HCT116 (cell line): Measurements from ENCODE around the gene PGM2L1.

ENCODE experiments used
- CEBPB ChIP-seq: IDR thresholded peaks from 2 replicates; pipeline ENCODE4 v1.6.1; 2012; ENCODE audit warnings: low read depth
- CTCF ChIP-seq, 3 experiments: fragments of 200-600 bp in 1 of 3; sonication (generic) in 1 of 3; IDR thresholded peaks in 2 of 3; conservative IDR thresholded peaks in 1 of 3; 2 replicates each; pipeline ENCODE4 v1.5.1; 2012 to 2017; ENCODE audit warnings: low read depth in 2 of 3, low read length in 2 of 3, antibody characterized with exemption in 1 of 3, borderline replicate concordance in 1 of 3, control low read depth in 1 of 3, mild to moderate bottlenecking in 1 of 3, mixed read lengths in 1 of 3, mixed run types in 1 of 3, moderate library complexity in 1 of 3; ENCODE audit not compliant: insufficient read depth in 1 of 3
- EZH2 ChIP-seq: fragments of 200-600 bp; sonication (generic); IDR thresholded peaks from 2 replicates; pipeline ENCODE4 v1.6.1; 2017; ENCODE audit warnings: antibody characterized with exemption, mixed run types
- MAX ChIP-seq: IDR thresholded peaks from 2 replicates; pipeline ENCODE4 v1.6.1; 2012
- SRF ChIP-seq: IDR thresholded peaks from 2 replicates; pipeline ENCODE4 v1.6.1; 2012; ENCODE audit warnings: low read depth

GRCh38 chr11:74373382-74373781 lies 24.9 kb downstream of the PGM2L1 start:
- no peak for TF ChIP-seq EZH2
- no peak for TF ChIP-seq MAX
- no peak for TF ChIP-seq CTCF (IDR thresholded peaks at IDR 0.05 in 2 of 3, conservative IDR thresholded peaks at IDR 0.05 in 1 of 3; ENCODE audit: borderline replicate concordance in 1 of 3, insufficient read depth in 1 of 3, low read depth in 2 of 3, low read length in 2 of 3)
- no peak for TF ChIP-seq SRF
- TF ChIP-seq CEBPB: no peak
